GM12878 (cell line): ENCODE measurements around the gene TMED6. TPM values are rescaled to one million over a fixed set of nuclear protein-coding genes. Genes with fewer than 3 reads are reported as not detected.

Experiments used
- BCLAF1 ChIP-seq: fragments of 450-650 bp; IDR thresholded peaks from 2 replicates; pipeline ENCODE4 v1.6.1; 2017; ENCODE audit warnings: antibody characterized with exemption, mild to moderate bottlenecking, moderate library complexity
- BMI1 ChIP-seq: fragments of 450-650 bp; IDR thresholded peaks from 2 replicates; pipeline ENCODE4 v1.6.1; 2016; ENCODE audit warnings: mild to moderate bottlenecking, moderate library complexity, borderline replicate concordance
- CEBPZ ChIP-seq: fragments of 150-350 bp; IDR thresholded peaks from 2 replicates; pipeline ENCODE4 v1.6.1; 2016; ENCODE audit warnings: low read depth, low read length
- IRF3 ChIP-seq: fragments of 450-650 bp; IDR thresholded peaks from 2 replicates; pipeline ENCODE4 v1.6.1; 2014; ENCODE audit warnings: mild to moderate bottlenecking
- JUNB ChIP-seq: IDR thresholded peaks from 2 replicates; pipeline ENCODE4 v1.6.1; 2016; ENCODE audit warnings: antibody characterized with exemption, mild to moderate bottlenecking
- KAT2A ChIP-seq: conservative IDR thresholded peaks from 2 replicates; pipeline ENCODE4 v1.6.1; 2011; ENCODE audit warnings: low read depth, low read length; ENCODE audit not compliant: control insufficient read depth
- LARP7 ChIP-seq: fragments of 450-650 bp; IDR thresholded peaks from 2 replicates; pipeline ENCODE4 v1.6.1; 2017; ENCODE audit warnings: mild to moderate bottlenecking
- NFYA ChIP-seq: IDR thresholded peaks from 2 replicates; pipeline ENCODE4 v1.6.1; 2011; ENCODE audit warnings: low read depth, mild to moderate bottlenecking, low read length, improper control_type of control experiment, borderline replicate concordance
- PAX5 ChIP-seq: IDR thresholded peaks from 2 replicates; pipeline ENCODE4 v1.6.1; 2011; ENCODE audit warnings: low read depth, low read length, borderline replicate concordance
- PAX8 ChIP-seq: fragments of 450-650 bp; IDR thresholded peaks from 2 replicates; pipeline ENCODE4 v1.6.1; 2017; ENCODE audit warnings: mild to moderate bottlenecking, moderate library complexity
- POLR2AphosphoS2 ChIP-seq: IDR thresholded peaks from 2 replicates; pipeline ENCODE4 v1.6.1; 2011; ENCODE audit warnings: low read depth, mild to moderate bottlenecking, low read length, improper control_type of control experiment, moderate library complexity
- RBBP5 ChIP-seq: fragments of 200-600 bp; sonication (generic); conservative IDR thresholded peaks from 2 replicates; pipeline ENCODE4 v1.6.1; 2016
- RCOR1 ChIP-seq: conservative IDR thresholded peaks from 2 replicates; pipeline ENCODE4 v1.6.1; 2012; ENCODE audit warnings: low read depth, low read length, improper control_type of control experiment
- RFX5 ChIP-seq: IDR thresholded peaks from 2 replicates; pipeline ENCODE4 v1.6.1; 2011; ENCODE audit warnings: low read depth, low read length, improper control_type of control experiment
- SUZ12 ChIP-seq: fragments of 200-600 bp; sonication (generic); IDR thresholded peaks from one replicate; pipeline ENCODE4 v1.6.1; 2018; ENCODE audit warnings: antibody characterized with exemption, mild to moderate bottlenecking; ENCODE audit not compliant: unreplicated experiment
- TBL1XR1 ChIP-seq: IDR thresholded peaks from 2 replicates; pipeline ENCODE4 v1.6.1; 2012; ENCODE audit warnings: low read depth, low read length, improper control_type of control experiment
- ZBTB11 ChIP-seq: fragments of 450-650 bp; formaldehyde crosslinking; IDR thresholded peaks from 2 replicates; pipeline ENCODE4 v1.5.0; 2022; ENCODE audit warnings: mild to moderate bottlenecking, missing genetic modification characterization
- ZNF24 ChIP-seq: fragments of 450-650 bp; IDR thresholded peaks from 2 replicates; pipeline ENCODE4 v1.6.1; 2017; ENCODE audit warnings: antibody characterized with exemption, mild to moderate bottlenecking
- ZNF384 ChIP-seq: IDR thresholded peaks from 2 replicates; pipeline ENCODE4 v1.6.1; 2012; ENCODE audit warnings: low read depth, mild to moderate bottlenecking, low read length, improper control_type of control experiment, borderline replicate concordance
- ZSCAN29 ChIP-seq: fragments of 450-650 bp; IDR thresholded peaks from 2 replicates; pipeline ENCODE4 v1.6.1; 2017; ENCODE audit warnings: mild to moderate bottlenecking, moderate library complexity
- polyA plus RNA-seq, 11 experiments: library from polyadenylated mRNA; depleted of rRNA in 4 of 11; unstranded in 6 of 11; stranded (reverse) in 5 of 11; fragments of >200 nt; fragmentation: Nextera tagmentation in 4 of 11; fragmentation: Illumina TruSeq in 1 of 11; extraction: Ambion mirVana in 4 of 11; extraction: Trizol in 1 of 11; gene quantifications; 1 replicate in 1 of 11; 2 replicates in 10 of 11; pipeline versions ENCODE4 v1.2.1 to v1.2.3, GENCODE V29; 2011 to 2016; ENCODE audit warnings: inconsistent platforms in 2 of 11, missing spikeins in 2 of 11, low read depth in 1 of 11
- total RNA-seq, 4 experiments: library from RNA; depleted of rRNA in 3 of 4; stranded (reverse); fragments of >200 nt in 3 of 4; fragmentation: Illumina TruSeq in 1 of 4; extraction: Trizol in 1 of 4; gene quantifications; 2 replicates each; pipeline versions ENCODE4 v1.2.1 to v1.2.3, GENCODE V29; 2013 to 2021

TMED6 gene
- total and polyA plus RNA-seq, 10 of the 15 experiments (the other 5 are each of a cell fraction or from before 2014, with no cell fraction given): 0.27 to 1.7 (median 0.78) TPM

- TF ChIP-seq ZNF384 (no peak), CEBPZ (no peak), NFYA (no peak), IRF3 (no peak), TBL1XR1 (no peak), LARP7 (peak; percentile 99), ZNF24 (peak; percentile 40; the same call in 1 of the 2 replicates), POLR2AphosphoS2 (peak; percentile 98), ZBTB11 (no peak), KAT2A (no peak), ZSCAN29 (no peak), PAX5 (no peak), RFX5 (no peak), SUZ12 (no peak), PAX8 (no peak), RCOR1 (no peak), BMI1 (no peak), BCLAF1 (0 out of 2 replicates have a peak, but pooled peaks have one; percentile 61), RBBP5 (no peak), JUNB (no peak)
These were observed 21.1 kb downstream of the TMED6 start, which contains the start of gene PDF (continued) for GRCh38 chr16:69330286-69331109.
